COLO668 (cell line): ENCODE measurements around the gene SHISA8.
"Not testable (repeated sequence)": the region's sequence is repeated elsewhere in the genome, so short reads cannot be mapped to it uniquely, and the experiment has no call there.

Experiments
- DNase-seq: peaks from one replicate; lab custom pipeline; 2025; ENCODE audit not compliant: unreplicated experiment; lab: John Stamatoyannopoulos, UW

The SHISA8 gene

GRCh38 chr22:41900652-41901312 is 14.1 kb downstream of the SHISA8 start:
- no peak for DNase-seq

DNA sequence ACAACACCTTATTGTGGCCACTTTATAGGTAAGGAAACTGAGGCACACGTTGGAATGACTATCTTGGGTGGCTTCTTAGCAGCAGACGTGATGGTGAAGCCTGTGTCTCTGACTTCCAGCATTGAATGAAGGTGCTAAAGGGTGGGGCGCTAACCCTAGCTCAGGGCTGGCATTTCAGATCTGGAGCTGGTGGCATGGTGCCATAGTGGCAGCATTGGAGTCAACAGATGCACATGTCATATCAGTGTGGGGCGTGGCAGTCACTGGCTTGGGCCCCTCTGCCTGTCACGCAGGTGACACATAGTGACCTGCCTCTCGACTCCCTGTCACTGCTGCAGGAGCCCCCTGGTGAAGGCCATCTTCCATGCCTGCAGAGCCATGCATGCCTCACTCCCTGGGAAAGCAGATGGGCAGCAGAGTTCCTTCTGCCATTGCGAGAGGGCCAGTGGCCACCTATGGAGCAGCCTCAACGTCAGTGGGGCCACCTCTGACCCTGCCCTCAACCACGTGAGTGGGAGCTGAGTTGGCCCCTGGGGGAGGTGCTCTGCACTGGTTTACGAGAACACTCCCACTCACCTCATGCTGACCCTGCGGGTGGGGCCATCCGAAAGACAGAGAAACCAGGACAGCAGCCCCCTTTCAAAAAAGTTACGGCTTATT is 14.8 kb downstream of the SHISA8 start:
- DNase-seq, result no peak

GRCh38 chr22:41899110-41899509 is 15.8 kb downstream of the SHISA8 start:
- no peak for DNase-seq

- no peak for DNase-seq
These were observed 16.2 kb downstream of the SHISA8 start for GRCh38 chr22:41898645-41899044.

DNA sequence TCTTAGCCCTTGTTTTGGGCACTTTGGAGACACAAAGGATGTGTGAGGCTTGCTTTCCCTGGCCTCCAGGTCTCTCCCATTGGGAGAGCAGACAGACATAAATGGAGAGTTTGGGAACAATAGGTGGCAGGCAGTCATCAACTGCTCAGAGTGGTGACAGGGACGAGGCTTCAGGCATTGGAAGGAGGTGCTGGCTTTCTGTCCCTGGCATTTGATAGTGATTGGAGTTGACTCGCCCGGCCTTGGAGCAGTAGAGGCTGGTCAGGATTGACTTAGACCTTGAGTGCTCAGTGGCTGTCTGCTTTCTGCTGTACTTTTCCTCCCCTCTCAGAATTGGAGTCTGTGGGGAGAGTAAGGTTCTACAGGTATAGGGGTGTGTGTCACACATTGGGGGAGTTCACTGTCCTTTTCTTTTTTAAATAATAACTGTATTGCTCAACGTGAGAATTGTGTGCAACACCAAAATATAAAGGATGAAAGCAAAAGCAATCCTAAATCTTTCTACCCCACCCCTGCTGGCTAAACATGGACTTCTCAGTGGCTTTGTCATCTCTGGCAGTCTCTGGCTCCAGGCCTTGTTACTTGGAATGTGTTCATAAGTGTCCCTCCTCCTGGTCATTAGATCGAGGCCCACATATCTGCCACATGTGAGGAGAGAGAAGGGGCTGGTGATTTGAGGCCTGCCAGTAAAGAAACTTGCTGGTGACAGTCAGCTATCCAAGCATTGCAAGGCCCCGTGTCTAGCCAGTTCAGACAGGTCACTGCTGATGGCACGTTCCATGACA is 21.1 kb downstream of the SHISA8 start:
- no peak for DNase-seq

GRCh38 chr22:41892721-41893120 is 22.2 kb downstream of the SHISA8 start:
- no peak for DNase-seq

DNA sequence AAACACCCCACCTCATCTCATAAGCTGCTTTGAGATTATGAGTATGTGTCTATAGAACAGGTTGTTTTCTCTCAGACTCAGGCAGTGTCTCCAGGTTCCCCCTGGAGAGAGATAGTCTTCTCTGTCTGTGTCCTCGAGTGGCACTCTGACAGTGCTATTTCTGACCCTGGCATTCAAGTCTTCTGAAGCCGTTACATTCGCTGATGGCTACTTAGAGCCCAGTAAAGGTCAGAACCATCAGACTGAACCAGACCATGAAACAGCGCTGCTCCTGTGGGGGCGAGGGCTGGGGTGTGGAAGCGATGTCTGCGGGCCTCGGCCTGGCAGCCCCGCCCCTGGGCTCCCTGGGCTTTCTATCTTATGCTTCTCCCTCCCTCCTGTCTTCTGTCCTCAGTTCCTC is 23.5 kb downstream of the SHISA8 start:
- no peak for DNase-seq

DNA sequence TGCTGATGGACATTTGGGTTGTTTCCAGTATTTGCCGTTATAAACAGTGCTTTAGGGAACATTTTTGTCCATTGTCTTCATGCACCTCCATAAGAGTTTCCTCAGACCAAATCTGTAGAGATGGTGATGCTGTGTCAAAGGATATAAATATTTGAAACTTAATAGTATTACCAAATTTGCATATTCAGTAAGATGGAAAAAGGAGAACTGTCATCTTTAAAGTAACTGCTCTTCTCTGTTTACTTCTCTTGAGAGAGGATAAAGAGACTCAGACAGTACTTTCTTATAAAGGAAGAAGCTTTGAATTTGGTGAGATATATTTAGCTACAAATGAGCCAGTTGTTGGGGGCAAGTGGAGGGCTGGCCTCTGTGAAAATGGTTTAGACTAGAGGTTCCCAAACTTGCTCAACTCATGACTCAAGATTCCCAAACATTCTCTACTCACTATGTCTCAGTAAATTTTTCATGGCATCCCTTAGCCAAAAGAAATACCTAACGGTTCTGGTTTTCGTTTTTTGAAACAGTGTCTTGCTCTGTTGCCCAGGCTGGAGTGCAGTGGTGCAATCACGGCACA is 26.2 kb downstream of the SHISA8 start:
- no peak for DNase-seq

GRCh38 chr22:41885516-41885915 is 29.4 kb downstream of the SHISA8 start:
- no peak for DNase-seq

- no peak for DNase-seq
These were observed 29.8 kb downstream of the SHISA8 start for GRCh38 chr22:41885116-41885515.

GRCh38 chr22:41883400-41883799 is 31.5 kb downstream of the SHISA8 start:
- no peak for DNase-seq

DNA sequence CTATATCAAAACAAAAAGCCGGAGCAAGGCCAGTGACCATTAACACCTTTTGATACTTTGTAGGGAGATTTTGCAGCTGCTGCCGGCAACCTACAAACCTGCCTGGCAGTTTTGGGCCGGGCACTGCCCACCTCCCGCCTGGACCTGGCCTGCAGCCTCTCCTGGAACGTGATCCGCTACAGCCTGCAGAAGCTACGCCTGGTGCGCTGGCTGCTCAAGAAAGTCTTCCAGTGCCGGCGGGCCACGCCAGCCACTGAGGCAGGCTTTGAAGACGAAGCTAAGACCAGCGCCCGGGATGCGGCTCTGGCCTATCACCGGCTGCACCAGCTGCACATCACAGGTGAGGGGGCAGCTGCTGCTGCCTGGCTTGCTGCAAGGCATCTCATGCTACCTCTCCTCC is 34.2 kb downstream of the SHISA8 start:
- DNase-seq, result no peak

DNA sequence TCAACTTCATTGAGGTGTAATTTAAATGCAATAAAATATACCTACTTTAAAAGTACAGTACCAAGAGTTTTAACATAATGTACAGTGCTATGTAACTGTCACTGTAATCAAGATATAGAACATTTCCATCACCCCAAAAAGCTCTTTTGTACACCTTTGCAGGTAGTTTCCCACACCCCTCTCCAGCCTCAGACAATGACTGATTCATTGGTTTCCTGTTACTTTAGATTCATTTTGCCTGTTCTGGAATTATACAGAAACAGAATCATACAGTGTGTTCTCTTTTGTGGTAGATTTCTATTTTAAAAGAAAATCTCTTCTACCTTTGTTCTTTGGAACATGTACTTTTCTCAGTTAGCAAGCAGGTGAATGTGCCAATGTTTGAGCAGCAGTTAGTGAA is 38.2 kb downstream of the SHISA8 start:
- DNase-seq, result no peak

- no peak for DNase-seq
These were observed 38.6 kb downstream of the SHISA8 start for GRCh38 chr22:41876275-41876674.

DNA sequence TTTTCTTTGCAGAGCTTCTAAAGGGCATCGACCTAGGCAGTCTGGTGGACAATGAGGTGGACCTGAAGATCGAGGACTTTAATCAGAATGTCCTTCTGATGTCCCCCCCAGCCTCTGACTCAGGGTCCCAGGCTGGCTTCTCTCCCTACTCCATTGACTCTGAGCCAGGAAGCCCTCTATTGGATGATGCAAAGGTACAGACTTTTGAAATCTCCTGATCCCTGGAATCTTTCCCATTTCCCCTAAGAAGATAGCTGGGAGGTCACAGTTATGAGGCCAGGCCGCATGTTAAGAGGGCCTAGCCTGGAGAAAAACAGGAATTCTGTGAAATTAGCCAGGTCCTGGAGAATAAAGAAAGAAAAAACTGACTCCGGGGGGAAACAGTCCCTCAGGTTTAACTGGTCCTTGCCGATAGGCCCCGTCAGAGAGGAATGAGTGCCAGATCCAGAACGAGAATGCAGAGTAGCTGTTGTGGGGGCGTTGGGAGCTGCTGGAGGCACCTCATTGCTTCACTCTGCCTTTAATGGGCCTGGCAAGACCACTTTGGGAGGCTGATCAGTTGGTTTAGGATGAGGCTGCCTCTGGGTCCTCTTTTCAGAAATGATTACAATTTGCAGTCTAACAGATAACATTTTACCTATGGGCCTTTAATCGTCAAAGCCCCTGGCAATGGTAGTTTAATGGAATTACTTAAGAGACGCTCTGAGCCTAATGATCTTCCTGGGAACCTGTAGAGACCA is 39.2 kb downstream of the SHISA8 start:
- DNase-seq, result no peak

DNA sequence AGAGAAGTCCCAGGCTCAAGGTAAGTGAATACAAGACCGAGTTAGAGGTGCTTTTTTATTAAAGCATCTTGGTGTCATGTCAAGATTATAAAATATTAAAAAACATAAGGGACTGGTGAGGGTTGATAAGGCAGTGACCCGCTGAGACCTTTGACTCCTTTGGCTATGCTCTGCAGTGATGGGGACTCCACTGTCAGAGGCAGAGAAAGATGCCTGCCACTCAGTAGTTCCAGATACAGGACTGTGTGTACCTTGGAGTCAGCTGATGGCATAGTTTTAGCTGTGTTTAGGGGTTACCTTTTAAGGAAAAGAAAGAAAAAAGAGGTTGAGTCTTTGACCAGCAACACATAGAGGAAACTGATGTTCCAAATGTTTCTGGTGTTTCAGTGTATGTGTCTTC is 40.8 kb downstream of the SHISA8 start:
- no peak for DNase-seq

DNA sequence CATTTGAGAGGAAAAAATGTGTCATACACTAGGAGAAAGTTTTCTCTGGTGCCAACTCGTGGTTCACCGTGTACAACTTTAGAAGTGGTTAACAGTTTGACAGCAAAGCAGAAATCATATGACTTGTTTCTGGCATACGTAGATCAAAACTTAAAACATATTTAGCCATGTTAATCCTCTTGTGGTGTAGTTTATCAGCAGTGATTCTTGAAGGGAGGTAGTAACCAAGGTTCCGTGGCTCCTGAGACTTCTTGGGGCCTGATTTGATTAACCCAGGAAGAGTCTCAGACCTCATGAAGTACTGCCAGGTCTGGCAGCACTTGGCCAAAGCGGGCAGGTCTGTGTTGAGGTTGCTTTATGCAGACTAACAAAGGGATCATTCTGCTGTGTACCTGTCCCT is 41.5 kb downstream of the SHISA8 start:
- no peak for DNase-seq

- no peak for DNase-seq
These were observed 44.1 kb downstream of the SHISA8 start for GRCh38 chr22:41870786-41871185.

- not testable (repeated sequence) for DNase-seq
These were observed 44.8 kb downstream of the SHISA8 start for GRCh38 chr22:41870081-41870480.

DNA sequence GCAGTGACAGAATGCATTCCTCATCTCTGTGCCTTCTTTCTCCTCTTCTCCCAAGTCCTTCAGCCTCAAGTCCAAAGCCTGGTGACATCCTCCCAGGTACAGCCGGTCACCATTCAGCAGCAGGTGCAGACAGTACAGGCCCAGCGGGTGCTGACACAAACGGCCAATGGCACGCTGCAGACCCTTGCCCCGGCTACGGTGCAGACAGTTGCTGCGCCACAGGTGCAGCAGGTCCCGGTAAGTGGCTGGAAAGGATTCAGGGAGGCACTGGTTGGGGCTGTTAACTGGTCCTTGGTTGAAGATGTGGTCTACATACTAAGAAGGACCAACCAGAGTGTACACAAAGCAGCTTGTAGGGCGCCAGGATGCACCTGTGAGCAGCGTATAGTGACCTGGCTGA is 46.3 kb downstream of the SHISA8 start:
- DNase-seq, result no peak

DNA sequence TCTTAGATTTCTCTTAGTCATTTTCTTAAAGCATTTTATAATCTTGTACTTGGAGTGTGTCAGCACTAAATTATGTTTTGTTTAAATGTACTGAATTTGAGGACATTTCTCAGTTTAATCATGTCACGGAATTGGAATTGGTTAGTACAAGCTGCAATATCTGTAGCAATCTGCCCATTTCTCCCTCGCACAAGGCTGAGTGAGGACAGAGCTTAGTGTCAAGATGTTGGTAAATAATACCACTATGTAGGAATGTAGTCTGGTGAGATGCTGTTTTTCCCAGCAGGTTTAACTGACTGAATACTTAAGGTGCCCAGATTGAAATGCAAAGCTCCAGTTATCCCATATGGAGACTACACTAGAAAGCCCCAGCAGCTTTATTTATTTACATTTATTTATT is 51.4 kb downstream of the SHISA8 start:
- no peak for DNase-seq
